T1000 (cell line): ENCODE measurements around the gene GTF3C1.
"Not testable (repeated sequence)": the region's sequence is repeated elsewhere in the genome, so short reads cannot be mapped to it uniquely, and the experiment has no call there.

Source experiments
- DNase-seq: peaks from one replicate; lab custom pipeline; 2025; ENCODE audit warnings: mixed read lengths; lab: John Stamatoyannopoulos, UW

The GTF3C1 gene

DNA sequence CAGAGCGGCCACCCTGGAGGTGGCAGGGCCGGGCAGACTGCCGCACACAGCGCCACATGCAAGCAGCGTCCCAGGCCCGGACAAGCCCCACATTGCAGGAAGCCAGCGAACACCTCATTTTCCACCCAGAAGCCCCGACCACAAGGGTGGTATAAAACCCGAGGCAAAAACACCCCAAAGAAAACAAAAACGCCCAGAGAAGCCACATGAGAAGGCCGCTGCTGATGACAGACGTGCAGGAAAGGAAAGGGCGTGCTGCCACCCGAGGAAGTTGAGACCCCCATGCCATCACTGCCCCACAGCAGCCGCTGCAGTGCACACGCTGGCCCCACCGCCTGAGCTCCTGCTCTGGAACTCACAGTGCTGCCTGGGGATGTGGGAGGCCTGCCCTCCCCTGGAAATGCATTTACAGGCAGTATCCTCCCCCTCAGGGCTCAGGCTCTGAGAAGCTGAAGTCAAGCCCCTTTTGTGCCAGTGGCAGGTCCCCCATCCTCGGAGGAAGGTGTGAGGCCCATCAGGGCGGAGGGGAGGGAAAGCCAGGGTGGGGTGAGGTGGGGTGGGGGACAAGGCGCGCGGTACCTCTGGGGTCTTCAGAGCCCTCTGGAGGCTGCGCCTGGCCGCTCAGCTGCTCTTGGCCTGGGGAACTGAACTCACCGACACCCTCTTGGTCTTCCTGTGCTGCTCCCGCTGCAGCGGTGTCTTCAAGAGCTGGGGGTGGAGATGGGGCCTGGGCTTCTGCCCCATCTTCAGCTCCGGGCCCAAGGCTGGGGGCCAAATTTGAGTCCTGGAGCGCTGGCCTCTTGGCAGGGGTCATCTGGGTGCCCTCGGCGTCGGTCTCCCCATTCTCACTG is 85.7 kb downstream of the GTF3C1 start:
- DNase-seq, result no peak

DNA sequence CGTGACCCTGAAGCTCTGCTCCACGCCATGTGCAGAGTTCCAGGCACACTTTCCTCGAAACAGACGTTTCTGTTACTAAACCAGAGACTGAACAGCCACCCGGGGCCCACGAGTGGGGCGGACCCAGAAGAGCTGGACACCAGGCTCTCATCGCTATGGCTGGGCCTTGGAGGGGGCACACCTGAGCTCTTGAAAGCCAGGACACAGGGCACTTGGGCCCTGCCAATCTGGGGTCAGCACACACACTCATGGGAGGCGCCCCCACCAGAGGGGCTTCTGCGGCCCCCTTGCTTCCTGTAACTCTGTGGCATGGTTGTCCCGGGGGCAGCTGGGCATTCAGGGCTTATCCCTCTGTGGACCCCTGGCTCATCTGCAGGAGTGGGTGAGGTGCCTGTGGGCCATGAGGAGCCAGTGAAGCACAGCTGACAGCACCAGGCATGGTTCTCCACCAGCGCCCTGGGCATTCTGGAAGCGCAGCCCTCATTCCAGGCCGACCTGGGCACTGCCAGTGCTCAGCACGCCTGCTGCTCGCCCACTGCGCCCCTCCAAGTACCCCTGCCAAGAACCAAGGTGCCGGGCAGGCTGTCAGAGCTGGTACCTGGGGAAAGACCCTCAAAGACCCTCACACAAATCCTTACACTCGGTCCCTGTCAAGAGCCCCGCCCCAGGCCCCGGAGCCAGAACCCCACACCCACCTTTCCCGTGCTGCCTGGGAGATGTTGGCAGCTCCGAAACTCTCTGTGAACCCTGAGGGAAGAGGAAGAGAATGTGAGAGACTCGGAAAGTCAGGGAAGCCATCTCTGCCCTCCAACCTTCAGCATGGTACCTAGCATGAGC is 86.6 kb downstream of the GTF3C1 start:
- no peak for DNase-seq

DNA sequence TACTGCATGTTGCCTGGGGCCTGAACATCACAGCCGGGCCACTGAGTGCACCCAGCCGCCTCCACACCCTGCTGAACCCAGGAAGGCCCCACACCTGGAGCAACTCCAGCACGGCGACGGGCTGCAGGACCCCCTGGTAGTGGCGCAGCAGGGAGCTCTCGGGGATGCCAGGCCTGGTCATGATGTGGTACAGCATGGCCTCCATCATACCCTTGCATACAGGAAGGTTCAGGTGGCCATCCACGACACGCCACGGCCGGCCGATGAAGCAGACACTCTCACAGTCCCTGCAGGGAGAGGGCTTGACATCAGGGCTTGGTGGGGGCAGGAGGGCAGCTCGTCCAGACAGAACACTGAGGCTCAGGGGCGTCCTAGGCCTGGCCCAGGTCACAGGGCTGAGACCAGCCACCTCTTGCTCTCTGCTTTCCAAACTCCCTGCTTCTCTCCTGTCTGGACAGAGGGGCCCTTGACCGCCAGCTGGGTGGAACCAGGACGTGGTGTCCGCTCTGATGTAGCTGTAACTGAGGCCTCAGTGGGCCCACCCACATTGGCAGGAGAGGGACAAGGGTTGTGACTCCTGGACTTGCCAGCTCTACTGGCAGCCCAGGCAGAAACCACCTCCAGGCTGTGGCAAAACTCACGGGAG is 87.4 kb downstream of the GTF3C1 start:
- DNase-seq, result no peak

DNA sequence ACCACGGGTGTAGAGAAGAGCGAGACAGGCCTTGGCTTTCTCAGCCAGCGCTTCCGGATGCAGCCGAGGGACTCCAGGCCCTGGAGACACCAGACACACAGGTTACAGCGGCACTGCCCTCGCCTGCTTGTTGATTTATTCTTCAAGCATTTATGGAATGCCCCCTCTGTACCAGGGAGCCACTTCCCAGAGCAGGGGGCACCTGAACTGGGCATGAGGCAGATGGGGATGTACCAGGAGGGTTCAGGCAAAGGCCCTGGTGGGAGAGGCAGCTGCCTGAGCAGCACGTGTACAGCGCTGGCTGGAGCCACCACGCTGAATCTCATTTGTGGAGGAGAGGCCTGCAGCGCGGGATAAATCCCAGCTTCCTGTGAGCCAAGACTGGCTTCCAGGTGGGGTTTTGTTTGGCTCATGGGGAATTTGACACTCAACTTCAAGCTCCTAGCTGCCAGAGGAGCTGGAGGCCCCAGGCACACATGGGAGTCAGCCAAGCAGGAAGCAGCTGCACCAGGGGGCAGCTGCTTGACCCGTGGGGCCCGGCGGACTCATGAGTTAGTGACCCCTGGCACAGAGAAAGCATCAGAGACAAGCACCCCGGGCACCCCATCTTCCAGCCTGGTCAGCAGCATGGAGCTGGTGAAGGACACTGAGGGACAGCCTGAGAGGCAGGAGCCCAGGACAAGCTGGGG is 88.1 kb downstream of the GTF3C1 start:
- DNase-seq, result no peak

DNA sequence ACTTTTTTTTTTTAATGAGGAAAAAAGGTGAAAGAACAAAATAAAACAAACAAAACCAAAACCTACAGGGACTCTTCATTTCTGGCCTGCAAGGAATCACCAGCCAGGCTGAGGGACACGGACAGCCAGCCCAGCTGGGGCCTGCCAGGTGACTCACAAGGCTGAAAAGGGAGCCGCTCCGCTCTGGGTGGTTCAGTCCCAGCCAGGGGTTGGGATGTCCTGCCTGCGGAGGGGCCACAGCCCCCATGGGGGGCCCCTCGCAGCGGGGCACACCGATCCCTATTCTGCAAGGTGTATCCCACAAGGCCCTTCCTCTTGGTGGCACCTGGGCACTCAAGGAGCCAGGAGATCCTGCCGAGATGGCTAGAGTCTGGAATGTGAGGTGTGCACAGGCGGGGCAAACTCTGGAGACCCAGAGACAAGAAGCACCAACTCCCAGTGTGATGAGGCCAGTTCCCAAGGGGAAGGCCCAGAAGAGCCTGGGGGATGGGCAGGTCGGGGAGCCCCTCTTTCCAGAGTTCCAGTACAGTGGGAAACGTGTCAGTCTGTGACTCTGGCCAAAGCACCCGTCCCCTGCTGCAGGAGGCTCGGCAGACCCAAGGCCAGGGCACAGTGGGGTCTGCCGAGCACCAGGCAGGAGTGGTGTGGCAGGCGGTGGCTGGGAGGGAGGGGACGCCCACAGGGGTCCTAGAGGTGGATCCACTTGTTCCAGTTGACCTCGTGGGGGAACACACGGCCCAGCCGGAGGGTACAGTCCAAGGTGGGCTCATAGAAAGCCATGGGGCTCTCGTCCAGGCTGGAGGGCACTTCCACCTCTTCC is 88.8 kb downstream of the GTF3C1 start:
- DNase-seq, result no peak

DNA sequence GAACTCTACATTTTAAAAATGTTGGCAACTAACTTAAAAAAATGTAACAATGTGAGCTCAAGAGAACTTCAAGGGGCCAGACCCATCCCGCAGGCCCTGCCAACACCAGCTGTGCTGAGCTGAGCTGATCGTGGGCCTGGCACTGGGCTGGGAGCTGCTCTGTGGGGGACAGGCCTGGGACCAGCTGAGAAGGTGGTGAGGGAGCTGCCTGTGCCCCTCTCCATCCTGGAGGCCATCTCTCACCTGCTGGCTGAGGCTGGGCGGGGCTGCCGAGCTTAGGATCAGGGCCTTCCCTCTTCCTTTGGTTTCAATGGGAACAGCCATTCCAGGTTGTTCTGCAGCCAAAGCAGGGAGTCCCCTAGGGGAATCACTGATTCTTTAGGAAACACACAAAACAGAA is 89.5 kb downstream of the GTF3C1 start:
- DNase-seq, result no peak

DNA sequence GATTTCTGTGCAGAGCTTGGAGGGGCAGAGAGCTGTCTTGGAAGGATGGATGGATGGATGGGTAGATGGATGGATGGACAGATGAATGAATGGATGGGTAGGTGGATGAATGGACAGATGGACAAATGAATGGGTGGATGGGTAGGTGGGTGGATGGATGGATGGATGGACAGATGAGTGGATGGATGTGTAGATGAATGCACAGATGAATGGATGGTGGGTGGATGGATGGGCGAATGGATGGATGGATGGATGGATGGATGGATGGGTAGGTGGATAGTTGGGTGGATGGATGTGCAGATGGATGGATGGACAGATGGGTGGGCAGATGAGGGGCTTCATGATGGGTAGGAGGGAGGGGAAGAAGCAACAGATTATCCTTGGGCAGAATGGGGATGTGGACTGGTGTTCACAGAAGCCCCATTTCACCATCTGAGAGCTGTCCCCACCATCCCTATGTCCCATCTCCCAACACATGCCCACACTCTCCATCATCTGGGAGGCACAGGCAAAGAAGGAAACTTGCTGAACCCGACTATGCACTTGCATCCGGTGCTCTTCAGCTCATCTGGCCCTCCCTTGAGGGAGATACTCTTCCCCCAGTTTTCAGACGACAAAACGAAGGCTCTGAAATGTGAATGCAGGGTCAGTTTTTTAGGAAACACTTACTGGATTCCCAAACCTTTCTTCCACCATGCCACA is 90.6 kb downstream of the GTF3C1 start:
- no peak for DNase-seq

DNA sequence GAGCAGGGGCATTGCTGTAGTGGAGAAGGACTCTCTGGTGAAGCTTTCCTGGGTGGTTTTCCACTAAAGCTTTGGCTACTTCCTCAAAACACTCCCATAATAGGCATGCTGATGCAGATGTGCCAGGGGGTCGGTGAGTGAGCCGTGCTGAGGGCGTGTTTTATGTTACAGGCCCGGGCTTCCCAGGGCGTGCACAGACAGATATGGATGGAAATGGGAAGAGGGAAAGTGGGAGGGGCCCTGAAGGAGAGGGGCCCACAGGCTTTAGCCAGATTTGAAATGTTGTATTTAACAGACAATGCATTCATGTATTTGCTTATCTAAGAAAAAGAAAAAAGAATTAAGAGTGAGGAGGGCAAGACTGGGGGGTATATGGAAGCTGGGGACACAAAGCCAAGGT is 91.5 kb downstream of the GTF3C1 start:
- DNase-seq, result no peak

DNA sequence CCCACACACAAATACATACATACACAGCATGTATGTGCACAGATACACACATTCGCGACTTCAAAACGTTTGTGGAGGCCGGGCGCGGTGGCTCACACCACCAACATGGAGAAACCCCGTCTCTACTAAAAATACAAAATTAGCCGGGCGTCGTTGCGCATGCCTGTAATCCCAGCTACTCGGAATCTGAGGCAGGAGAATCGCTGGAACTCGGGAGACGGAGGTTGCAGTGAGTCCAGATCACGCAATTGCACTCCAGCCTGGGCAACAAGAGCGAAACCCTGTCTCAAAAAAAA is 92.2 kb downstream of the GTF3C1 start:
- DNase-seq, result not testable (repeated sequence)

DNA sequence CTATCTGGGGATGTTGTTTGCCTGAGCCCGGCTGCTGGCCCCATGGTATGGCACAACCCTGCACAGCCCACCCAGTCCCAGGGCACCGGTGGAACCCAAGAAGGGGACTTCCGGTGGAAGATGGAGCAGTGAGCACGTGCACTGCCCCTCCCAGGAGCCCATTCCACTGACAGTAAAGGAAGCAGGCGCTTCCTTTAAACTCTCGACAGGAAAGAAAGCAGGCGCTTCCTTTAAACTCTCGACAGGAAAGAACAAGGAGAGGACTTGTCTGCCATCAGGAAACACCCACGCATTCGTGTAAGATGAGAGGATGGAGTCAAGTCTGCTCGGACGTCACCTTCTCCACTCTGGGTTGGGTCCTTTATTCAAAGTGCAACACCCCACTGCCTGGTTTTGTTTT is 94.0 kb downstream of the GTF3C1 start:
- no peak for DNase-seq

DNA sequence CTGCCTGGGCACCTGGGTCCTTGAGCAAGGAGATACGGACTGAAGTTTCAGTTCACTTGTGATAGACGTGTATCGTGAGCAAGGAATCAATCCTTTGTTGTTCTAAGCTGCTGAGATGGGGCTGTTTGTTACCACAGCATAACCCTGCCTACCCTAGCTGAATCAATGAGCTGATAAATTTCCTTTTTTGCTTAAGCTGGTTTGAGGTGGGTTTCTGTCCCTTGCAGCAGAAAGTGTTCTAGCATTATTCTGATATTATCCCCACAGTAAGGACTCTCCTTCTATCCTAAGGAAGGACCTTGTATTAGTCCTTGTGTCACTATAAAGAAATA is 96.3 kb downstream of the GTF3C1 start:
- DNase-seq, result no peak

DNA sequence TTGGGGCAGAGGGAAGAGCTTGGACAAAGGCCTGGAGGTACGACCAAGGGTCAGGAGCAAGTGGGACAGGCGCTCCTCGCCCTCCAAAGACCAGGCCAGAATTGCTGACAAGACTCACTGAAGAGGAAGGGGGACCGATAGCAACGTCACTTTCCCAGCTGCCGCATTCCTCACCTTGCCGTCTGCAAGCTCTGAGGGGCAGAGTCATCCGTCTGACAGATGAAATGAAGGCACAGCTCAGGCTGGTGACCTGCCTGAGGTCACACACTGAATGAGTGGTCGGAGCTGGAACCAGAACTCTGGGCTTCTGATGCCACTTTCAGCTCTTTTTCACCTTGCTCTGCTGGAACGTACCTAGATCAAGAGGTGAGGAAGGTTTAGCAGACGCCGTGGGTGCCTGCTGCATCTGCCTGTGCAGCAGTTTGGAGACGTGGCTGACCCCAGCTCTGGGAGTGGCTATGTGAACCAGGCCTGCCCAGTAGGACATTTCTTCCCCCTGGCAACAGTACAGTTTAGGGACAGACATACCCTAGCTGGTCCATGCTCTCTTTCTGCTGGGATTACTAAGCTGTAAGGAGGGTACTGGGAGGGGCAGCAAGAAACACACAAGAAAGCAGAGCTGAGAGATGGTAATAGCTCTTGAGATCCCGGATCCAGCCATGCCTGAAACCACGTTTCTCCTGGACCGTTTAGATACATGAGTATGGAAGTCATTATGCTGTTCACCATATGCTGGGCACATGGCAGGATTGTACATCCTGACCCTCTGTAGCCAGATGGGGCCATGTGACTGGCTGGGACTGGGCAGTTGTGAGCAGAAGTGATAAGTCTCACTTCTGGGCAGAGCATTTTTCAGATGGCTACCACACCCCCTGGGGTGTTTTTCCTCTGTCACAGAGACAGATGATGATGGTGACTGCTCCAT is 96.9 kb downstream of the GTF3C1 start:
- no peak for DNase-seq

DNA sequence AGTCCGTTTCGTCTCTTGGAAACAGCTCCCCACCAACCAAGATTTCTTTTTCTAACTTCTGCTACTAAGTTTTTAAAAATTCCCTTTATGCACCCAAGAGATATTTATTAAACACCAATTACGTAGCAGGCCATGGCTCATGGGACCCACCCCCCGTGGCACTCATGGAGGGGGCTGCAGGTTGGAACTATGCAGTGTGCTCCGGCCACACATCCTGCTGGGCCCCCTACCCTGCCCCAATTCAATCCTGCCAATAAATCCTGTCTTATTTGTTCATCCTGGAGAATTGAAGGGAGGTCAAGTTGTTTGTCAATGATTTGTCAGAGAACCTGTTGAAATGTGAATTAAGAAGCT is 99.5 kb downstream of the GTF3C1 start:
- DNase-seq, result no peak

DNA sequence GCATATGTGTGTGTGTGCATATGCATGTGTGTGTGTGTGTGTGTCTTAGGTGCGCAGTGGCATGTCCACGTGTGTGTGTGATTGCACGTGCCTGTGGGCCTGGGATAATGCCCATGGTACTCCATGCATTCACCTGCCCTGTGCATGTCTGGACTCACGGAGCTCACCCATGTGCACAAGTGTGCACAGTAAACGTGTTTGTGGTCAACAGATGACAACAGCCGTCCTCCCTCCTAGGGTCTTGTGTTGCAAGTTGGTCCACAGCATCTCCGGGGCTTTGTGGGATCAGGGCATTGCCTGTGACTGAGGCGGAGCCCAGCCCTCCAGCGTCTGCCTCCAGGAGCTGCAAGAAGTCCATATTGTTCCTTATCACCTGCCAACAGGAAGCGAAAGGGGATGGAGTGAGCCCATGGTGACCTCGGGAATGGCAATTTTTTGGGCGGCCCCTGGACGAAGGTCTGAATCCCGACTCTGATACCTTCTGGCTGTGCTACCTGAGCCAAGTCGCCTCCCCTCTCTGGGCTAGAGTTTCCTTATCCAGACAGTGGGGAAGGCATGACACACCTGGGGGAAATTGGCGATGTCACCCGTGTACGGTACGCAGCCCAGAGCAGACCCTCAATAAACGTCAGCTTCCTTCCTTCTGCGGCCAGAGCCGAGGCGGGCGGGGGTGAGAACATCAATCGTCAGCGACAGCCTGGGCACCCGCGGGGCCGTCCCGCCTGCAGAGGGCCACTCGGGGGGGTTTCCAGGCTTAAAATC is 100.1 kb downstream of the GTF3C1 start:
- no peak for DNase-seq

DNA sequence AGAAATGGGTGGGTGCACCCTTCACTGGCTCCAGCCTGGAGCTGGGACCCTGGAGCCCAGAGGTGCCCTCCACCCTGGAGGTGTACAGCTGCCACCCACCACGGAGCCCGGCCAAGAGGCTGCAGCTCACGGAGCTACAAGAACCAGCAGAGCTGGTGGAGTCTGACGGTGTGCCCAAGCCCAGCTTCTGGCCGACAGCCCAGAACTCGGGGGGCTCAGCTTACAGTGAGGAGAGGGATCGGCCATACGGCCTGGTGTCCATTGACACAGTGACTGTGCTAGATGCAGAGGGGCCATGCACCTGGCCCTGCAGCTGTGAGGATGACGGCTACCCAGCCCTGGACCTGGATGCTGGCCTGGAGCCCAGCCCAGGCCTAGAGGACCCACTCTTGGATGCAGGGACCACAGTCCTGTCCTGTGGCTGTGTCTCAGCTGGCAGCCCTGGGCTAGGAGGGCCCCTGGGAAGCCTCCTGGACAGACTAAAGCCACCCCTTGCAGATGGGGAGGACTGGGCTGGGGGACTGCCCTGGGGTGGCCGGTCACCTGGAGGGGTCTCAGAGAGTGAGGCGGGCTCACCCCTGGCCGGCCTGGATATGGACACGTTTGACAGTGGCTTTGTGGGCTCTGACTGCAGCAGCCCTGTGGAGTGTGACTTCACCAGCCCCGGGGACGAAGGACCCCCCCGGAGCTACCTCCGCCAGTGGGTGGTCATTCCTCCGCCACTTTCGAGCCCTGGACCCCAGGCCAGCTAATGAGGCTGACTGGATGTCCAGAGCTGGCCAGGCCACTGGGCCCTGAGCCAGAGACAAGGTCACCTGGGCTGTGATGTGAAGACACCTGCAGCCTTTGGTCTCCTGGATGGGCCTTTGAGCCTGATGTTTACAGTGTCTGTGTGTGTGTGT is 100.9 kb downstream of the GTF3C1 start:
- DNase-seq, result no peak

DNA sequence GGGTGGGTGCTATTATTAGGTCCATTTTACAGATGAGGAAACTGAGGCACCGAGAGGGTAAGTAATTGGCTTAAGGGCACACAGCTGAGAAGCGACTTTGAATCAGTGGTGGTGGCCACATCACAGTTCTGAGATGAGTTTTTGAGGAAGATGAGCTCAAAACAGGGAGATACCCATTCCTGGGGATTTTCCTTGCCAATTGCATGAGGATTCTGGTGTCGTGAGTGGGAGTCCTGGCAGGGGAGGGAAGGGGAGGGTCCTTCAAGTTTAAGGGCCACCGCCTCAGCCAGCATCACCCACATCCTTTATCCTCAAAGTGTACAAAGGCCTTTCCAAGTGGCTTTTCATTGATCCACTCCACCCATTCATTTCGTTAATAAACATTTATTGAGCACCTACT is 102.4 kb downstream of the GTF3C1 start:
- no peak for DNase-seq

DNA sequence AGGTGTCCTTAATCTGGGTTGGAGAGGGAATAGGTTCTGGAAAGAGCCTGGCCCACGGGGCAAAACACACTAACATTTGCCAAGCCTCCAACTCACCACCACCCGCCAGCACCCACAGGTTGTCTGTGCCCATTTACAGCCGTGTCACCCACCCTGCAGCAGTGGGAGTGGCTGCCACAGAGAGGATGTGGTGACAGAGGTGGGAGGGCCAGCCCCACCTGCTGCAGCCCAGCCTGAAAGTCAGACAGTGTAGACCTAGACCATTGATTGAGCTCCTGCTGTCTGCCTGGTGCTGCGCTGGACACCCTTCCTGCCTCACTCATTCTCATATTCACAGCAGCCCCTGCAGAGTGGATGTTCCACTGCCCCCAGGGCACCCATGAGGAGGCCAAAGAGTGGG is 103.0 kb downstream of the GTF3C1 start:
- no peak for DNase-seq

DNA sequence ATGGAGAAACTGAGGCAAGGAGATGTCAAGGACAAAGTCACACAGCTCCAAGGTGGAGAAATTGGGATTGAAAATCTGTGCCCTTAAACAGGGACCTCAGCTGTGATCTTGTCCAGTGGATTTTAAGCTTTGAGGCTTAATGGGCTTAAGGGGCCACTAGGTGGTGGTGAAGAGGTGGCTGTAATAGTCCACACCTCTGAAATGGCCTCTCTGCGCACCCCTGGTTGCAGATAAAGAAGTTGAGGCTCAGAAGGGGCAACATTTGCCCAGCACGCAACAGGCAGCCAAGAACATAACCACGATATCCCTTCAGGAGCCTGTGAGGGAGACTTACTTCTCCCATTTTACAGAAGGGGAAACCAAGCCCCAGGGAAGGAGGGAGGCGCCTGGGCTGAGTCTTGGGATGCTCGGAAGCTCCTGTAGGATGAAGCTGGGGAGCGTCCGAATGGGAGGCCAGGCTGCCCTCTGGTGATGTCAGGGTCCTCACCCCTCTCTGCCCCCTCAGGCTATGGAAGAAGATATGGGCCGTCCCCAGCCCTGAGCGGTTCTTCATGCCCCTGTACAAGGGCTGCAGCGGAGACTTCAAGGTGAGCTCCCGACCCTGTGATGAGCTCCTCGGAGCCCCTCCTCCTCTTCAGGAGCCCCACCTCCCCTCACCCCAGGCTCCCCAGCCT is 104.1 kb downstream of the GTF3C1 start:
- no peak for DNase-seq
